Right lobe of liver (tissue), 4 donors: ENCODE results near the gene SLC24A3.

Experiments used
- CTCF ChIP-seq, 4 donors: fragments of 200-600 bp in 3 of 4; fragments of 450-650 bp in 1 of 4; IDR thresholded peaks; one replicate each; pipeline versions ENCODE4 v1.5.1 to v1.8.0; 2016 to 2022; ENCODE audit warnings: antibody characterized with exemption in 4 of 4, mild to moderate bottlenecking in 2 of 4
- POLR2A ChIP-seq: fragments of 450-650 bp; IDR thresholded peaks from one replicate; pipeline ENCODE4 v1.6.1; 2017; ENCODE audit warnings: antibody characterized with exemption, mild to moderate bottlenecking
- donor health status: DM: no; HTN: no; CAD: no.
- donor health status: DM: no; HTN: no; CAD: no.
- donor health status: DM: no; HTN: yes; CAD: no.

- TF ChIP-seq CTCF (IDR thresholded peaks at IDR 0.05) = no peak
- no peak for TF ChIP-seq POLR2A
Measured at GRCh38 chr20:19321176-19321575, 108.7 kb downstream of the SLC24A3 start.
